Neural progenitor cell (in vitro differentiated cells): ENCODE results near the gene ESRRG. TPM values are rescaled to one million over a fixed set of nuclear protein-coding genes. Genes with fewer than 3 reads are reported as not detected.
A peak's percentile ranks its signal among the peaks of the same experiment; 100 is the strongest.

ENCODE experiments used
- DNase-seq: peaks from one replicate; pipeline ENCODE4 v3.0.0-alpha.2; 2016; ENCODE audit warnings: low spot score
- H2AFZ ChIP-seq: fragments of 200-600 bp; sonication (generic); replicated peaks from 2 replicates; pipeline ENCODE4 v1.6.1; 2016; ENCODE audit warnings: antibody characterized with exemption
- H3F3A ChIP-seq: fragments of 200-600 bp; sonication (generic); 2 replicates; pipeline ENCODE4 v1.6.1; 2016; ENCODE audit warnings: antibody characterized with exemption, low read depth
- H3K27ac ChIP-seq: fragments of 200-600 bp; sonication (generic); 2 replicates; pipeline ENCODE4 v1.5.1; 2016; ENCODE audit warnings: mild to moderate bottlenecking
- H3K27me3 ChIP-seq: fragments of 200-600 bp; sonication (generic); 2 replicates; pipeline ENCODE4 v1.6.1; 2016; ENCODE audit warnings: mild to moderate bottlenecking, moderate library complexity
- H3K36me3 ChIP-seq: fragments of 200-600 bp; sonication (generic); 2 replicates; pipeline ENCODE4 v1.5.1; 2016
- H3K4me1 ChIP-seq: fragments of 200-600 bp; sonication (generic); 2 replicates; pipeline ENCODE4 v1.6.1; 2016; ENCODE audit warnings: mixed run types
- H3K4me2 ChIP-seq: fragments of 200-600 bp; sonication (generic); 2 replicates; pipeline ENCODE4 v1.6.1; 2016
- H3K4me3 ChIP-seq: fragments of 200-600 bp; sonication (generic); 2 replicates; pipeline ENCODE4 v1.5.1; 2016
- H3K79me2 ChIP-seq: fragments of 200-600 bp; sonication (generic); 2 replicates; pipeline ENCODE4 v1.6.1; 2016; ENCODE audit warnings: low read depth
- H3K9ac ChIP-seq: fragments of 200-600 bp; sonication (generic); 2 replicates; pipeline ENCODE4 v1.6.1; 2016
- H3K9me3 ChIP-seq: fragments of 200-600 bp; sonication (generic); 2 replicates; pipeline ENCODE4 v1.5.1; 2016; ENCODE audit warnings: low read depth
- H4K20me1 ChIP-seq: fragments of 200-600 bp; sonication (generic); 2 replicates; pipeline ENCODE4 v1.6.1; 2016; ENCODE audit warnings: low read depth
- H3K27ac Mint-ChIP-seq: 3 replicates; pipeline ENCODE4 v1.8.0; 2021; ENCODE audit warnings: mixed read lengths
- H3K27me3 Mint-ChIP-seq: 2 replicates; pipeline ENCODE4 v1.8.0; 2022; ENCODE audit warnings: low read depth, mild to moderate bottlenecking, inconsistent platforms, moderate library complexity, mixed read lengths; ENCODE audit not compliant: insufficient read depth
- H3K36me3 Mint-ChIP-seq: 3 replicates; pipeline ENCODE4 v1.8.0; 2021; ENCODE audit warnings: mixed read lengths
- H3K4me1 Mint-ChIP-seq: 3 replicates; pipeline ENCODE4 v1.8.0; 2021; ENCODE audit warnings: mixed read lengths
- H3K4me3 Mint-ChIP-seq: 3 replicates; pipeline ENCODE4 v1.8.0; 2021; ENCODE audit warnings: mild to moderate bottlenecking, moderate library complexity, mixed read lengths
- H3K9me3 Mint-ChIP-seq: 3 replicates; pipeline ENCODE4 v1.8.0; 2020; ENCODE audit warnings: mixed read lengths
- CTCF ChIP-seq: fragments of 200-600 bp; sonication (generic); IDR thresholded peaks from 2 replicates; pipeline ENCODE4 v1.5.1; 2017; ENCODE audit warnings: antibody characterized with exemption, mild to moderate bottlenecking
- EZH2 ChIP-seq: fragments of 200-600 bp; sonication (generic); IDR thresholded peaks from 2 replicates; pipeline ENCODE4 v1.6.1; 2017; ENCODE audit warnings: antibody characterized with exemption, mild to moderate bottlenecking, moderate library complexity
- EZH2phosphoT487 ChIP-seq: fragments of 200-600 bp; sonication (generic); IDR thresholded peaks from 2 replicates; pipeline ENCODE4 v1.6.1; 2017; ENCODE audit warnings: antibody characterized with exemption
- total RNA-seq: library from RNA; depleted of rRNA; stranded (reverse); fragments of >200 nt; gene quantifications from 2 replicates; pipeline ENCODE4 v1.2.3, GENCODE V29; 2015; ENCODE audit warnings: low replicate concordance

ESRRG gene
- total RNA-seq, 1 donor from 2014 or later = 3.0 TPM

GRCh38 chr1:216458812-216459211 is 264.4 kb downstream of the ESRRG start:
- Histone ChIP-seq H3K9me3 (no peaks in the 10 kb centered on the region), H3K9ac (no peak overlapping the region), H2AFZ (no peak overlapping the region), H3K27ac (no peak overlapping the region), H3K4me1 (no peaks in the 10 kb centered on the region), H3K4me2 (no peak overlapping the region), H3K36me3 (no peaks in the 10 kb centered on the region), H3K27me3 (no peaks in the 10 kb centered on the region), H3F3A (no peaks in the 10 kb centered on the region), H3K79me2 (no peaks in the 10 kb centered on the region), H4K20me1 (no peaks in the 10 kb centered on the region), H3K4me3 (no peak overlapping the region)
- peaks cover 18% of the 10 kb centered on the region for H3K4me1 Mint-ChIP-seq
- H3K27ac Mint-ChIP-seq = no peak overlapping the region
- no peak for DNase-seq
- peaks cover 3% of the 10 kb centered on the region for H3K9me3 Mint-ChIP-seq
- no peak for TF ChIP-seq EZH2
- TF ChIP-seq CTCF = no peak
- TF ChIP-seq EZH2phosphoT487 = no peak
- H3K4me3 Mint-ChIP-seq = no peak overlapping the region
- H3K27me3 Mint-ChIP-seq = peaks cover 2% of the 10 kb centered on the region
- no peaks in the 10 kb centered on the region for H3K36me3 Mint-ChIP-seq

GRCh38 chr1:216457356-216457755 is 265.9 kb downstream of the ESRRG start:
- H3K27ac ChIP-seq = no peak overlapping the region
- H3K36me3 ChIP-seq = no peaks in the 10 kb centered on the region
- no peaks in the 10 kb centered on the region for H3K9me3 ChIP-seq
- Mint-ChIP-seq H3K36me3 (no peaks in the 10 kb centered on the region), H3K4me1 (peaks cover 16% of the 10 kb centered on the region), H3K27ac (no peak overlapping the region), H3K27me3 (no peaks in the 10 kb centered on the region), H3K4me3 (no peak overlapping the region), H3K9me3 (peaks cover 3% of the 10 kb centered on the region)
- no peaks in the 10 kb centered on the region for H3F3A ChIP-seq
- no peaks in the 10 kb centered on the region for H4K20me1 ChIP-seq
- no peaks in the 10 kb centered on the region for H3K27me3 ChIP-seq
- TF ChIP-seq EZH2 = no peak
- TF ChIP-seq CTCF = no peak
- TF ChIP-seq EZH2phosphoT487 = no peak
- no peak overlapping the region for H3K4me2 ChIP-seq
- H2AFZ ChIP-seq = no peak overlapping the region
- no peak overlapping the region for H3K4me3 ChIP-seq
- H3K4me1 ChIP-seq = no peaks in the 10 kb centered on the region
- no peaks in the 10 kb centered on the region for H3K79me2 ChIP-seq
- DNase-seq = no peak
- no peak overlapping the region for H3K9ac ChIP-seq

- DNase-seq = peak; percentile 30
- Mint-ChIP-seq H3K27me3 (no peaks in the 10 kb centered on the region), H3K9me3 (peaks cover 3% of the 10 kb centered on the region), H3K4me3 (no peak overlapping the region), H3K36me3 (no peaks in the 10 kb centered on the region), H3K27ac (peak overlapping the region; percentile 36), H3K4me1 (peaks cover 13% of the 10 kb centered on the region)
- no peaks in the 10 kb centered on the region for H3K27me3 ChIP-seq
- no peaks in the 10 kb centered on the region for H3K4me1 ChIP-seq
- H3F3A ChIP-seq = no peaks in the 10 kb centered on the region
- no peaks in the 10 kb centered on the region for H3K36me3 ChIP-seq
- no peaks in the 10 kb centered on the region for H3K79me2 ChIP-seq
- no peak overlapping the region for H2AFZ ChIP-seq
- H3K4me2 ChIP-seq = no peak overlapping the region
- TF ChIP-seq EZH2 (no peak), CTCF (no peak), EZH2phosphoT487 (no peak)
- no peak overlapping the region for H3K9ac ChIP-seq
- H3K9me3 ChIP-seq = no peaks in the 10 kb centered on the region
- no peaks in the 10 kb centered on the region for H4K20me1 ChIP-seq
- H3K27ac ChIP-seq = no peak overlapping the region
- H3K4me3 ChIP-seq = no peak overlapping the region
These were observed 266.5 kb downstream of the ESRRG start for GRCh38 chr1:216456682-216457081.
